ENCODE data around the gene SH3GL1.

Gene SH3GL1

GRCh38 chr19:4375164-4376027, 25.0 kb downstream of the SH3GL1 start:
- DNase-seq (ENCODE audit: low read depth), result no peak

GRCh38 chr19:4374498-4375163, 25.7 kb downstream of the SH3GL1 start:
- no peak for DNase-seq (ENCODE audit: low read depth)

GRCh38 chr19:4373601-4374497, 26.5 kb downstream of the SH3GL1 start:
- no peak for DNase-seq (ENCODE audit: low read depth)

- no peak for DNase-seq (ENCODE audit: low read depth)
These were observed 27.4 kb downstream of the SH3GL1 start for GRCh38 chr19:4373013-4373367.

- DNase-seq (ENCODE audit: low read depth), result no peak
These were observed 28.0 kb downstream of the SH3GL1 start for GRCh38 chr19:4372165-4373012.

- DNase-seq (ENCODE audit: low read depth), result no peak
These were observed 28.8 kb downstream of the SH3GL1 start for GRCh38 chr19:4371247-4372164.

GRCh38 chr19:4370418-4371041, 29.8 kb downstream of the SH3GL1 start:
- no peak for DNase-seq (ENCODE audit: low read depth)

- peak; percentile 69 for DNase-seq (ENCODE audit: low read depth)
These were observed 30.5 kb downstream of the SH3GL1 start for GRCh38 chr19:4369888-4370260.

- DNase-seq (ENCODE audit: low read depth), result peak; percentile 56
These were observed 31.0 kb downstream of the SH3GL1 start for GRCh38 chr19:4369109-4369887.

GRCh38 chr19:4368128-4368820, 32.1 kb downstream of the SH3GL1 start:
- no peak for DNase-seq (ENCODE audit: low read depth)

- DNase-seq (ENCODE audit: low read depth), result no peak
These were observed 32.6 kb downstream of the SH3GL1 start for GRCh38 chr19:4367781-4368127.

- no peak for DNase-seq (ENCODE audit: low read depth)
These were observed 33.0 kb downstream of the SH3GL1 start for GRCh38 chr19:4367336-4367723.

GRCh38 chr19:4366666-4367335, 33.5 kb downstream of the SH3GL1 start:
- DNase-seq (ENCODE audit: low read depth), result no peak

GRCh38 chr19:4365791-4366665, 34.3 kb downstream of the SH3GL1 start:
- no peak for DNase-seq (ENCODE audit: low read depth)

GRCh38 chr19:4365341-4365740, 35.0 kb downstream of the SH3GL1 start:
- DNase-seq (ENCODE audit: low read depth), result no peak

- DNase-seq (ENCODE audit: low read depth), result no peak
These were observed 36.6 kb downstream of the SH3GL1 start for GRCh38 chr19:4363571-4364304.
